Measurements from ENCODE around the gene S1PR3. TPM values are rescaled to one million over a fixed set of nuclear protein-coding genes. Genes with fewer than 3 reads are reported as not detected.

The S1PR3 gene
- total RNA-seq, 1 donor from 2014 or later: 1.6 TPM

GRCh38 chr9:88949425-88949824, 41.8 kb upstream of the S1PR3 start:
- Mint-ChIP-seq H3K9me3 (ENCODE audit: unreplicated experiment) (no peaks in the 10 kb centered on the region), H3K27me3 (ENCODE audit: unreplicated experiment) (peaks cover 25% of the 10 kb centered on the region), H3K4me1 (ENCODE audit: unreplicated experiment) (peaks cover 32% of the 10 kb centered on the region), H3K4me3 (ENCODE audit: unreplicated experiment) (no peak overlapping the region), H3K36me3 (ENCODE audit: unreplicated experiment) (no peaks in the 10 kb centered on the region), H3K27ac (ENCODE audit: unreplicated experiment) (no peak overlapping the region)
- TF ChIP-seq CTCF (IDR thresholded peaks at IDR 0.05): no peak
- no peak for DNase-seq (ENCODE audit: extremely low spot score, unreplicated experiment)

GRCh38 chr9:88949961-88950340, 41.3 kb upstream of the S1PR3 start:
- TF ChIP-seq CTCF (IDR thresholded peaks at IDR 0.05): no peak

GRCh38 chr9:88950341-88951154, 40.7 kb upstream of the S1PR3 start:
- TF ChIP-seq CTCF (IDR thresholded peaks at IDR 0.05): no peak
- no peaks in the 10 kb centered on the region for H3K9me3 Mint-ChIP-seq (ENCODE audit: unreplicated experiment)
- no peaks in the 10 kb centered on the region for H3K36me3 Mint-ChIP-seq (ENCODE audit: unreplicated experiment)
- no peak for DNase-seq (ENCODE audit: extremely low spot score, unreplicated experiment)
- H3K27me3 Mint-ChIP-seq (ENCODE audit: unreplicated experiment): peaks cover 14% of the 10 kb centered on the region
- H3K27ac Mint-ChIP-seq (ENCODE audit: unreplicated experiment): no peak overlapping the region
- no peak overlapping the region for H3K4me3 Mint-ChIP-seq (ENCODE audit: unreplicated experiment)
- peaks cover 32% of the 10 kb centered on the region for H3K4me1 Mint-ChIP-seq (ENCODE audit: unreplicated experiment)

More at GRCh38 chr9:88949961-88950340, 41.3 kb upstream of the S1PR3 start:
- H3K36me3 Mint-ChIP-seq (ENCODE audit: unreplicated experiment): no peaks in the 10 kb centered on the region
- H3K4me3 Mint-ChIP-seq (ENCODE audit: unreplicated experiment): no peak overlapping the region
- H3K27ac Mint-ChIP-seq (ENCODE audit: unreplicated experiment): no peak overlapping the region
- no peak for DNase-seq (ENCODE audit: extremely low spot score, unreplicated experiment)
- H3K4me1 Mint-ChIP-seq (ENCODE audit: unreplicated experiment): peaks cover 32% of the 10 kb centered on the region
- peaks cover 20% of the 10 kb centered on the region for H3K27me3 Mint-ChIP-seq (ENCODE audit: unreplicated experiment)
- no peaks in the 10 kb centered on the region for H3K9me3 Mint-ChIP-seq (ENCODE audit: unreplicated experiment)

- no peak for DNase-seq (ENCODE audit: extremely low spot score, unreplicated experiment)
- no peaks in the 10 kb centered on the region for H3K9me3 Mint-ChIP-seq (ENCODE audit: unreplicated experiment)
- no peaks in the 10 kb centered on the region for H3K36me3 Mint-ChIP-seq (ENCODE audit: unreplicated experiment)
- no peak overlapping the region for H3K4me3 Mint-ChIP-seq (ENCODE audit: unreplicated experiment)
- no peak for TF ChIP-seq CTCF (IDR thresholded peaks at IDR 0.05)
- H3K27ac Mint-ChIP-seq (ENCODE audit: unreplicated experiment): no peak overlapping the region
- H3K4me1 Mint-ChIP-seq (ENCODE audit: unreplicated experiment): peaks cover 32% of the 10 kb centered on the region
- peaks cover 12% of the 10 kb centered on the region for H3K27me3 Mint-ChIP-seq (ENCODE audit: unreplicated experiment)
Observed at GRCh38 chr9:88951155-88951542, 40.1 kb upstream of the S1PR3 start.

GRCh38 chr9:88952086-88952615, 39.1 kb upstream of the S1PR3 start:
- Mint-ChIP-seq H3K9me3 (ENCODE audit: unreplicated experiment) (no peaks in the 10 kb centered on the region), H3K27me3 (ENCODE audit: unreplicated experiment) (peaks cover 13% of the 10 kb centered on the region), H3K4me3 (ENCODE audit: unreplicated experiment) (no peak overlapping the region), H3K4me1 (ENCODE audit: unreplicated experiment) (peaks cover 32% of the 10 kb centered on the region), H3K36me3 (ENCODE audit: unreplicated experiment) (no peaks in the 10 kb centered on the region), H3K27ac (ENCODE audit: unreplicated experiment) (no peak overlapping the region)
- no peak for TF ChIP-seq CTCF (IDR thresholded peaks at IDR 0.05)
- no peak for DNase-seq (ENCODE audit: extremely low spot score, unreplicated experiment)

All from osteocyte (in vitro differentiated cells).